ENCODE results near the gene SALL1.

The SALL1 gene

DNA sequence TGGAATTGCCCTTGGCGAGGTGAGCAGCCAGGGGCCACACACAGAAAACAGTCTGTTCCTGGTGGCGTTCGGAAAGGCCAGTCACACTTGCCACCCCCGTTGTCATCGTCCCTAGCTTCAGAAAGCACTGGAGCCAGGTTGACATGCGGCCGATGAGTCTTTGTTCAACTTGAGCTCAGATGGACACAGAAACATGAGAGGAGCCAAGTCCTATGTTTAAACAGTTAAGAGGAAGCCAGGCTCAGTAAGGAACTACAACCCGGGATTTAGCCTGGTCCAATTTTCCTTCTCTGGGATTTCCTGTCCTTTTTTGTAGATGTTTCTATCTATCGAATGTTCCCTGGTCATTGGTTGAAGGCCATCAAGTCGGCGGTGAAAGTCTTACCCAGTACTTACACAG is 19.5 kb downstream of the SALL1 start:
- Histone ChIP-seq H3K4me1 (ENCODE audit: control insufficient read depth in 2 of 2, insufficient read depth in 2 of 2, low read length in 2 of 2) (no peaks in the 10 kb centered on the region), H3K4me3 (ENCODE audit: low read length in 2 of 2) (no peak overlapping the region), H3K9me3 (ENCODE audit: control insufficient read depth in 2 of 2, low read length in 2 of 2) (no peaks in the 10 kb centered on the region), H3K36me3 (ENCODE audit: control insufficient read depth in 2 of 2, insufficient read depth in 2 of 2, low read length in 2 of 2) (no peaks in the 10 kb centered on the region), H3K9ac (ENCODE audit: low read depth in 1 of 2, low read length in 2 of 2) (no peak overlapping the region), H3K27ac (ENCODE audit: low read depth in 2 of 2, low read length in 2 of 2) (peak overlapping the region in 1 of 2 donors; percentile 23), H3K27me3 (ENCODE audit: control insufficient read depth in 2 of 2, insufficient read depth in 2 of 2, low read length in 2 of 2) (no peaks in the 10 kb centered on the region)

- Histone ChIP-seq H3K9ac (ENCODE audit: low read depth in 1 of 2, low read length in 2 of 2) (no peak overlapping the region), H3K9me3 (ENCODE audit: control insufficient read depth in 2 of 2, low read length in 2 of 2) (no peaks in the 10 kb centered on the region), H3K4me3 (ENCODE audit: low read length in 2 of 2) (no peak overlapping the region), H3K27me3 (ENCODE audit: control insufficient read depth in 2 of 2, insufficient read depth in 2 of 2, low read length in 2 of 2) (no peaks in the 10 kb centered on the region), H3K36me3 (ENCODE audit: control insufficient read depth in 2 of 2, insufficient read depth in 2 of 2, low read length in 2 of 2) (no peaks in the 10 kb centered on the region), H3K27ac (ENCODE audit: low read depth in 2 of 2, low read length in 2 of 2) (no peak overlapping the region), H3K4me1 (ENCODE audit: control insufficient read depth in 2 of 2, insufficient read depth in 2 of 2, low read length in 2 of 2) (no peaks in the 10 kb centered on the region)
These were observed 22.0 kb downstream of the SALL1 start for GRCh38 chr16:51129105-51129504.

DNA sequence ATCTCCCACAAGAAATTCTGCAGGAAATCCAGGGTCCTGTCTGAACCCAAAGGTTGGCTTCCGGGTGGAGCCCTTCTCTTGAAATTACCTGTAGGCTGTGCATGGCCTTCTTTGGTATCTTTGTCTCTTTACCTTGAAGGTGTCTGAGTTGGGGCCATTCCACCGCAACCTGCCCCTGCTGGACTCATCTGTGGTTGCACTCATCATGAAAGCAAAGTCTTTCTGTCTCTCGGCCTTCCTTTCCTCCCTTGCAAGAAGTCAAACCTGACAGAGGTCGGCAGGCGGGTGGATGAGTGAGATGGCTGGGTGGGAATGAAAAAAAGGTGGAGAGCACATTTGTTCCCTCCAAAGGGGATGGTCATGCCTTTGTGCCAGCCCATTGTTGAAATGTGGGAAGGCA is 25.1 kb downstream of the SALL1 start:
- Histone ChIP-seq H3K27me3 (ENCODE audit: control insufficient read depth in 2 of 2, insufficient read depth in 2 of 2, low read length in 2 of 2) (no peaks in the 10 kb centered on the region), H3K9me3 (ENCODE audit: control insufficient read depth in 2 of 2, low read length in 2 of 2) (no peaks in the 10 kb centered on the region), H3K36me3 (ENCODE audit: control insufficient read depth in 2 of 2, insufficient read depth in 2 of 2, low read length in 2 of 2) (no peaks in the 10 kb centered on the region), H3K4me3 (ENCODE audit: low read length in 2 of 2) (no peak overlapping the region), H3K9ac (ENCODE audit: low read depth in 1 of 2, low read length in 2 of 2) (no peak overlapping the region), H3K27ac (ENCODE audit: low read depth in 2 of 2, low read length in 2 of 2) (no peak overlapping the region), H3K4me1 (ENCODE audit: control insufficient read depth in 2 of 2, insufficient read depth in 2 of 2, low read length in 2 of 2) (no peaks in the 10 kb centered on the region)

DNA sequence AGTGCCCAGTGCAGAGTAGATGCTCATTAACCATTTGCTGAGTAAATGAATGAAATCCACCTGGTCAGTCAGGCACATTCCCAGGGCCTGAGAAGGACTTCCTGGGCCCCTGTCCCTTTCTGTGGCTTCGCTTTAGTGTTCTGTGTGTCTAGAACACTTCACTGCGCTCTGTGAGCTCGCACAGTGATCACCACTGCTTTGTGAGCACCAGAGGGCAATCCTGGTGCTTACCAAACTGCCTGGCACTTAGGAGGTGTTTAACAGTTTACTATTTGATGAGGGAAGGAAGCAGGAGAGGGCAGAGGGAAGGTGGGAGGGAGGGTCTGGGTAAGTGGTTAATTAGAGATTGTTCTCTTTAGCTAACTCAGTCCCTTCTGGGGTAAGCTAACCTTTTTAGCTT is 26.2 kb downstream of the SALL1 start:
- Histone ChIP-seq H3K36me3 (ENCODE audit: control insufficient read depth in 2 of 2, insufficient read depth in 2 of 2, low read length in 2 of 2) (no peaks in the 10 kb centered on the region), H3K27me3 (ENCODE audit: control insufficient read depth in 2 of 2, insufficient read depth in 2 of 2, low read length in 2 of 2) (no peaks in the 10 kb centered on the region), H3K4me3 (ENCODE audit: low read length in 2 of 2) (no peak overlapping the region), H3K9me3 (ENCODE audit: control insufficient read depth in 2 of 2, low read length in 2 of 2) (no peaks in the 10 kb centered on the region), H3K9ac (ENCODE audit: low read depth in 1 of 2, low read length in 2 of 2) (no peak overlapping the region), H3K4me1 (ENCODE audit: control insufficient read depth in 2 of 2, insufficient read depth in 2 of 2, low read length in 2 of 2) (no peaks in the 10 kb centered on the region), H3K27ac (ENCODE audit: low read depth in 2 of 2, low read length in 2 of 2) (no peak overlapping the region)

DNA sequence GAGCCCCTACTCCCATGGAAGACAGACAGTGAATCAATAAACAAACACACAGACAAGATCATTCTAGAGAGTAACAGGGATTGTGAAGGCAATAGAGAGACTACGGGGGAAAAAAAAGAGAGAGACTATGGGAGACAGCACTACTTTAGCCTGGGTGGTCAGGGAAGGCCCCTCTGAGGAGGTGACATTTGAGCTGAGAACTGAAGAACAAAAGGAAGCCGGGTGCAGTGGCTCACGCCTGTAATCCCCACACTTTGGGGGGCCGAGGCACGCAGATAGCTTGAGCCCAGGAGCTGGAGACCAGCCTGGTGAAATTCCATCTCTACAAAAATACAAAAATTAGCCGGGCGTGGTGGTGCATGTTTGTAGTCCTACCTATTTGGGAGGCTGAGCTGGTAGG is 29.2 kb downstream of the SALL1 start:
- Histone ChIP-seq H3K36me3 (ENCODE audit: control insufficient read depth in 2 of 2, insufficient read depth in 2 of 2, low read length in 2 of 2) (no peaks in the 10 kb centered on the region), H3K4me1 (ENCODE audit: control insufficient read depth in 2 of 2, insufficient read depth in 2 of 2, low read length in 2 of 2) (no peaks in the 10 kb centered on the region), H3K27ac (ENCODE audit: low read depth in 2 of 2, low read length in 2 of 2) (no peak overlapping the region), H3K27me3 (ENCODE audit: control insufficient read depth in 2 of 2, insufficient read depth in 2 of 2, low read length in 2 of 2) (no peaks in the 10 kb centered on the region), H3K9me3 (ENCODE audit: control insufficient read depth in 2 of 2, low read length in 2 of 2) (no peaks in the 10 kb centered on the region), H3K9ac (ENCODE audit: low read depth in 1 of 2, low read length in 2 of 2) (no peak overlapping the region), H3K4me3 (ENCODE audit: low read length in 2 of 2) (no peak overlapping the region)

DNA sequence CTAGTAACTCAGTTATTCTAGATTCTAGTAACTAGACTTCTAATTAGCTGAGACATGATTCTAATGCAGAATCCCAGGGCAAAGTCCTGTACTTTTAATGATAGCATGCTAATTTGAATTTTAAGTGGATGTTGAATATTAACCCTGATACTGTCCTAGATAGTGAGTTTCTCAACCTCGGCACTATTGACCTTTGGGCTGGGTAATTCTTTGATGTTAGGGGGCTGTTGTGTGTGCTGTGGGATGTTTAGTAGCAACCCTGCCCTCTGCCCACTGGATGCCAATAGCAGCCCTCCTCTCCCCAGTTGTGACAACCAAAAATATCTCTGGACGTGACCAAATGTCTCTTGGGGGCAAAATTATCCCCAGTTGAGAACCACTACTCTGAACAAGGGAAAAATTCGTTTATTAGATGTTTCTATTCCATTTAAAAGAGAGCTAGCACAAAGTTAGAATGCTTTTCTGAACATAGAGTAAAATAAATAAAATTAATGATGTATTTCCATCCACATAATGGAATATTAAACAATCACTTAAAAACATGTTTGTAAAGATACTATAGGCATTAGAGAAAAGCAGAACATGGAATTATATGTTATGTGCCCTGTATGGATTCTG is 30.2 kb downstream of the SALL1 start:
- Histone ChIP-seq H3K27ac (ENCODE audit: low read depth in 2 of 2, low read length in 2 of 2) (no peak overlapping the region), H3K4me3 (ENCODE audit: low read length in 2 of 2) (no peak overlapping the region), H3K9me3 (ENCODE audit: control insufficient read depth in 2 of 2, low read length in 2 of 2) (no peaks in the 10 kb centered on the region), H3K9ac (ENCODE audit: low read depth in 1 of 2, low read length in 2 of 2) (no peak overlapping the region), H3K27me3 (ENCODE audit: control insufficient read depth in 2 of 2, insufficient read depth in 2 of 2, low read length in 2 of 2) (no peaks in the 10 kb centered on the region), H3K4me1 (ENCODE audit: control insufficient read depth in 2 of 2, insufficient read depth in 2 of 2, low read length in 2 of 2) (no peaks in the 10 kb centered on the region), H3K36me3 (ENCODE audit: control insufficient read depth in 2 of 2, insufficient read depth in 2 of 2, low read length in 2 of 2) (no peaks in the 10 kb centered on the region)

DNA sequence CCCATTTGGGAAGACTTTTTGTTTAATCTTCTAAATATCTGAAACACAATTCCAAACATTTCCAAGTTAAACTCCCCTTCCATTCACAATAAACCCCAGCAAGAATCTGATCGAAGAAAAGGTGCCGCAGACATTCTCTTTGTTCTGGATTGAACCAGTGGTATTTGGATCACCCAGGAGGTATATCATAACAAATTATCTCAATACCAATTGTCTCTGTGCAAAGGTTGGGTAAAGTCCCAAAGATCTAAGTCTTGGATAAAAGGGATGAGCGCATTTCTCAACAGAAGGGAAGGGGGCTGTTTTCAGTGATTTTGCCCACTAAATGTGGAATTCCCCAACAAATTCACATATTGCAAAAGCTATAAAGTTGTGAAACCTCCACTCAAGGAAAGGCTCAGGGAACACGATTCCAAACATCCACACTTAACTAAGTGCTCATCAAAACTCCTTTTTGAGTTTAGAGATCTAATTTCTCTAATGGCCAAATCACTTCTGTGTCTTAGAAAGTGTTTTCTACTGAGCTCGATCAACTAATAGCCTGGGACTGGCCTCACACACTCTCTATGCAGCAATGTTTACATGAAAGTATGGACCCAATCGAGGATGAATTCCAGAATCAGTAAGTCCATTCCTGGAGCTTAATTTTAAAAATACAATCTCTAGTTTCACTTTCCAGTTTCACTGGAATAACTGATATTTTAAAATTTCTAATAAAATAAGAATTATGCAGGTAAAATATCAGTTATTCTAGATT is 30.9 kb downstream of the SALL1 start:
- Histone ChIP-seq H3K27ac (ENCODE audit: low read depth in 2 of 2, low read length in 2 of 2) (no peak overlapping the region), H3K9ac (ENCODE audit: low read depth in 1 of 2, low read length in 2 of 2) (no peak overlapping the region), H3K4me3 (ENCODE audit: low read length in 2 of 2) (no peak overlapping the region), H3K36me3 (ENCODE audit: control insufficient read depth in 2 of 2, insufficient read depth in 2 of 2, low read length in 2 of 2) (no peaks in the 10 kb centered on the region), H3K4me1 (ENCODE audit: control insufficient read depth in 2 of 2, insufficient read depth in 2 of 2, low read length in 2 of 2) (no peaks in the 10 kb centered on the region), H3K27me3 (ENCODE audit: control insufficient read depth in 2 of 2, insufficient read depth in 2 of 2, low read length in 2 of 2) (no peaks in the 10 kb centered on the region), H3K9me3 (ENCODE audit: control insufficient read depth in 2 of 2, low read length in 2 of 2) (no peaks in the 10 kb centered on the region)

GRCh38 chr16:51119556-51119955 is 31.5 kb downstream of the SALL1 start:
- peaks cover 0 to 1% of the 10 kb centered on the region in 2 donors for H3K27me3 ChIP-seq (ENCODE audit: control insufficient read depth in 2 of 2, insufficient read depth in 2 of 2, low read length in 2 of 2)
- no peak overlapping the region for H3K9ac ChIP-seq (ENCODE audit: low read depth in 1 of 2, low read length in 2 of 2)
- no peaks in the 10 kb centered on the region for H3K9me3 ChIP-seq (ENCODE audit: control insufficient read depth in 2 of 2, low read length in 2 of 2)
- H3K4me3 ChIP-seq (ENCODE audit: low read length in 2 of 2), result no peak overlapping the region
- H3K27ac ChIP-seq (ENCODE audit: low read depth in 2 of 2, low read length in 2 of 2), result no peak overlapping the region
- no peaks in the 10 kb centered on the region for H3K36me3 ChIP-seq (ENCODE audit: control insufficient read depth in 2 of 2, insufficient read depth in 2 of 2, low read length in 2 of 2)
- no peaks in the 10 kb centered on the region for H3K4me1 ChIP-seq (ENCODE audit: control insufficient read depth in 2 of 2, insufficient read depth in 2 of 2, low read length in 2 of 2)

GRCh38 chr16:51116353-51116752 is 34.7 kb downstream of the SALL1 start:
- H3K4me3 ChIP-seq (ENCODE audit: low read length in 2 of 2), result no peak overlapping the region
- H3K27ac ChIP-seq (ENCODE audit: low read depth in 2 of 2, low read length in 2 of 2), result no peak overlapping the region
- H3K4me1 ChIP-seq (ENCODE audit: control insufficient read depth in 2 of 2, insufficient read depth in 2 of 2, low read length in 2 of 2), result no peaks in the 10 kb centered on the region
- no peak overlapping the region for H3K9ac ChIP-seq (ENCODE audit: low read depth in 1 of 2, low read length in 2 of 2)
- H3K36me3 ChIP-seq (ENCODE audit: control insufficient read depth in 2 of 2, insufficient read depth in 2 of 2, low read length in 2 of 2), result no peaks in the 10 kb centered on the region
- no peaks in the 10 kb centered on the region for H3K9me3 ChIP-seq (ENCODE audit: control insufficient read depth in 2 of 2, low read length in 2 of 2)
- H3K27me3 ChIP-seq (ENCODE audit: control insufficient read depth in 2 of 2, insufficient read depth in 2 of 2, low read length in 2 of 2), result peaks cover 0 to 6% of the 10 kb centered on the region in 2 donors

- Histone ChIP-seq H3K4me1 (ENCODE audit: control insufficient read depth in 2 of 2, insufficient read depth in 2 of 2, low read length in 2 of 2) (no peaks in the 10 kb centered on the region), H3K36me3 (ENCODE audit: control insufficient read depth in 2 of 2, insufficient read depth in 2 of 2, low read length in 2 of 2) (no peaks in the 10 kb centered on the region), H3K9me3 (ENCODE audit: control insufficient read depth in 2 of 2, low read length in 2 of 2) (no peaks in the 10 kb centered on the region), H3K4me3 (ENCODE audit: low read length in 2 of 2) (no peak overlapping the region), H3K27ac (ENCODE audit: low read depth in 2 of 2, low read length in 2 of 2) (no peak overlapping the region), H3K9ac (ENCODE audit: low read depth in 1 of 2, low read length in 2 of 2) (no peak overlapping the region), H3K27me3 (ENCODE audit: control insufficient read depth in 2 of 2, insufficient read depth in 2 of 2, low read length in 2 of 2) (peaks cover 0 to 6% of the 10 kb centered on the region in 2 donors)
These were observed 36.7 kb downstream of the SALL1 start for GRCh38 chr16:51114382-51114781.

Data from mucosa of rectum (tissue), 2 donors.